PC-9 (cell line): ENCODE data around the gene TMEM164. TPM values are rescaled to one million over a fixed set of nuclear protein-coding genes. Genes with fewer than 3 reads are reported as not detected.

Experiments
- BruUV-seq: library from RNA; stranded (reverse); fragments of 400-500 nt; replicated peaks from 2 replicates; lab custom pipeline; 2021; lab: Mats Ljungman, UMichigan
- CTCF ChIA-PET: fragments of 300-600 bp; sonication (Branson Sonifier 250); formaldehyde crosslinking; loops from one replicate; lab custom pipeline; 2022; ENCODE audit warnings: antibody characterized with exemption; lab: Charles Lee
- POLR2A ChIA-PET: fragments of 300-600 bp; sonication (Branson Sonifier 250); formaldehyde crosslinking; loops from one replicate; lab custom pipeline; 2022; ENCODE audit warnings: antibody characterized with exemption; ENCODE audit not compliant: unreplicated experiment; lab: Charles Lee
- DNase-seq, 2 experiments: peaks; one replicate each; pipeline versions ENCODE4 v3.0.0 to v3.0.0-alpha.2; 2015 to 2022; ENCODE audit warnings: mixed read lengths in 1 of 2
- H2AFZ ChIP-seq: fragments of 200-600 bp; sonication (generic); 2 replicates; pipeline ENCODE4 v1.8.1; 2017; ENCODE audit warnings: antibody characterized with exemption
- H3F3A ChIP-seq: fragments of 200-600 bp; sonication (generic); 2 replicates; pipeline ENCODE4 v1.8.1; 2017; ENCODE audit warnings: antibody characterized with exemption, mild to moderate bottlenecking, low read depth; ENCODE audit not compliant: insufficient read depth
- H3K27ac ChIP-seq: fragments of 200-600 bp; sonication (generic); 2 replicates; pipeline ENCODE4 v1.6.1; 2016; ENCODE audit warnings: mixed run types
- H3K27me3 ChIP-seq: fragments of 200-600 bp; sonication (generic); 2 replicates; pipeline ENCODE4 v1.6.1; 2016; ENCODE audit warnings: low read depth, mixed run types; ENCODE audit not compliant: insufficient read depth
- H3K36me3 ChIP-seq: fragments of 200-600 bp; sonication (generic); 2 replicates; pipeline ENCODE4 v1.6.1; 2016; ENCODE audit warnings: low read depth, mixed run types
- H3K4me1 ChIP-seq: fragments of 200-600 bp; sonication (generic); replicated peaks from 2 replicates; pipeline ENCODE4 v1.6.1; 2016; ENCODE audit warnings: mixed run types; ENCODE audit not compliant: insufficient read depth
- H3K4me2 ChIP-seq: fragments of 200-600 bp; sonication (generic); 2 replicates; pipeline ENCODE4 v1.6.1; 2017; ENCODE audit warnings: mixed run types
- H3K4me3 ChIP-seq: fragments of 200-600 bp; sonication (generic); 2 replicates; pipeline ENCODE4 v1.6.1; 2016; ENCODE audit warnings: mixed run types
- H3K79me2 ChIP-seq: fragments of 200-600 bp; sonication (generic); 2 replicates; pipeline ENCODE4 v1.6.1; 2017; ENCODE audit warnings: low read depth, mixed run types
- H3K9me2 ChIP-seq: fragments of 200-600 bp; sonication (generic); 2 replicates; pipeline ENCODE4 v1.8.1; 2017; ENCODE audit warnings: mild to moderate bottlenecking; ENCODE audit not compliant: insufficient read depth
- H3K9me3 ChIP-seq: fragments of 200-600 bp; sonication (generic); 2 replicates; pipeline ENCODE4 v1.8.1; 2016; ENCODE audit warnings: low read depth; ENCODE audit not compliant: insufficient read depth
- H4K20me1 ChIP-seq: fragments of 200-600 bp; sonication (generic); 2 replicates; pipeline ENCODE4 v1.8.1; 2017; ENCODE audit not compliant: insufficient read depth
- EZH2 ChIP-seq: fragments of 200-600 bp; sonication (generic); IDR thresholded peaks from 2 replicates; pipeline ENCODE4 v1.8.0; 2017; ENCODE audit warnings: antibody characterized with exemption, low read depth
- intact Hi-C: fragments of 100-400 bp; cut with micrococcal nuclease; formaldehyde crosslinking; loops from one replicate; pipeline ENCODE4 v1.10.0; 2022; ENCODE audit not compliant: unreplicated experiment
- total RNA-seq: library from RNA; stranded (reverse); gene quantifications from 2 replicates; pipeline ENCODE4 v1.2.3, GENCODE V29; 2021
- TF ChIP-seq, protein P1 (sequence below): fragments of 200-600 bp; sonication (generic); conservative IDR thresholded peaks from 2 replicates; pipeline ENCODE4 v1.6.1; 2017; ENCODE audit warnings: mixed run types, antibody characterized with exemption, mild to moderate bottlenecking, moderate library complexity

The TMEM164 gene
- total RNA-seq, 1 experiment from 2014 or later, result 44.5 TPM

DNA sequence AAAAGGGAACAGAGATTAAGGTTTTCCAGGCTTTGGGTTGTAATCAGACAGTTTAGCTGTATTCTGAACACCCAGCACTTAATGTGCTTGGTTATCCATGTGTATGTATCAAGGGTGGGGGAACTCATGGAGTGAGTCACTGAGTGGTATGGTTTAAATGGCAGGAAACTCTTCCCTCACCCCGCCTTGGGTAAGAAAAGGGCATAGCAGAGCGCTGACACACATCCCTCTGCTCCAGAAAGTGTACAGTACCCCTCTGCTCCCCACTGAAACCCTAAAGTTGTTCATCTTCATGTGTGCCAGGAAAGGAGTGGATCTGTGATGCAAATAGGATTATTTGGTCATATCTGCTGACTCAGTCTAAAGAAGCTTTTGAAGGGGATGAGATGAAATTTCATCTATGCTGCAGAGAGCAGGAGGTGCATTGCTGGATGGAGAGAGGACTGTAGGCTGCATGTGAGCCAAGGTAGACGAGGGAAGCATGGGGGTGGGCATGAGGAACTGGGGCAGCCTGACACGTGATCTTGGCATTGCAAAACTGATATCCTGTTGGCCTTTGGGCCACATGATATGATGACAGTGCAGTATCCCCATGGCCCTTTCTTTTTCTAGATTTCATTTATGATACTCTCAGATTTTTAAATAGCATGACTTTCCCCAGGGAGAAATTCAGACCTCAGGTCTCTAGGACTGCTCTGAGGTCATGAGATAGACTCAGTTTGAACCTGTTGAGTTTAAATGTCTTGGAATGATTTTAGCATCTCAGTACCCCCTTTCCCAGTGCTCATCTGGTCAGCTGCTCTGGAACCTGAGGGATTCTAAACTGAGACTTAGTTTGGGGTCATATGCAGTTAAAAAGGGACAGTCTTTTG is 84.8 kb downstream of the TMEM164 start:
- peak overlapping the region; percentile 84 for H3K4me2 ChIP-seq
- peaks cover 51% of the 10 kb centered on the region for H3F3A ChIP-seq
- peak overlapping the region; percentile 99 for H3K27ac ChIP-seq
- 0 out of 2 replicates have a peak overlapping the region, but pooled peaks have one; percentile 48 for H2AFZ ChIP-seq
- peaks cover 55% of the 10 kb centered on the region for H3K4me1 ChIP-seq
- TF ChIP-seq, protein P1, sequence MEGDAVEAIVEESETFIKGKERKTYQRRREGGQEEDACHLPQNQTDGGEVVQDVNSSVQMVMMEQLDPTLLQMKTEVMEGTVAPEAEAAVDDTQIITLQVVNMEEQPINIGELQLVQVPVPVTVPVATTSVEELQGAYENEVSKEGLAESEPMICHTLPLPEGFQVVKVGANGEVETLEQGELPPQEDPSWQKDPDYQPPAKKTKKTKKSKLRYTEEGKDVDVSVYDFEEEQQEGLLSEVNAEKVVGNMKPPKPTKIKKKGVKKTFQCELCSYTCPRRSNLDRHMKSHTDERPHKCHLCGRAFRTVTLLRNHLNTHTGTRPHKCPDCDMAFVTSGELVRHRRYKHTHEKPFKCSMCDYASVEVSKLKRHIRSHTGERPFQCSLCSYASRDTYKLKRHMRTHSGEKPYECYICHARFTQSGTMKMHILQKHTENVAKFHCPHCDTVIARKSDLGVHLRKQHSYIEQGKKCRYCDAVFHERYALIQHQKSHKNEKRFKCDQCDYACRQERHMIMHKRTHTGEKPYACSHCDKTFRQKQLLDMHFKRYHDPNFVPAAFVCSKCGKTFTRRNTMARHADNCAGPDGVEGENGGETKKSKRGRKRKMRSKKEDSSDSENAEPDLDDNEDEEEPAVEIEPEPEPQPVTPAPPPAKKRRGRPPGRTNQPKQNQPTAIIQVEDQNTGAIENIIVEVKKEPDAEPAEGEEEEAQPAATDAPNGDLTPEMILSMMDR, result no peak
- TF ChIP-seq EZH2, result no peak
- H3K4me3 ChIP-seq, result peak overlapping the region; percentile 55
- CTCF ChIA-PET, result interaction anchor here (0.6 to 1.1 kb wide), 2 partner anchors 322 to 325 kb away, joined by 3 read pairs; no protein-coding TSS in a partner anchor
- H3K79me2 ChIP-seq, result peaks cover 35% of the 10 kb centered on the region
- H3K9me3 ChIP-seq, result no peaks in the 10 kb centered on the region
- POLR2A ChIA-PET, result interaction anchor here (0.6 to 0.9 kb wide), 3 partner anchors 28 to 1648 kb away, joined by 3 to 8 read pairs (median 6); no protein-coding TSS in a partner anchor
- H4K20me1 ChIP-seq, result no peaks in the 10 kb centered on the region
- no peaks in the 10 kb centered on the region; the same call in 1 of the 2 replicates for H3K36me3 ChIP-seq
- DNase-seq, result peak; percentile 69 to 98
- BruUV-seq, result TSS peak; percentile 65
- intact Hi-C loops, result loop anchor here (1.0 to 5.0 kb wide), 3 partner anchors 61 to 320 kb away; no protein-coding TSS in a partner anchor
- H3K27me3 ChIP-seq, result no peaks in the 10 kb centered on the region
- no peaks in the 10 kb centered on the region; the same call in 1 of the 2 replicates for H3K9me2 ChIP-seq

DNA sequence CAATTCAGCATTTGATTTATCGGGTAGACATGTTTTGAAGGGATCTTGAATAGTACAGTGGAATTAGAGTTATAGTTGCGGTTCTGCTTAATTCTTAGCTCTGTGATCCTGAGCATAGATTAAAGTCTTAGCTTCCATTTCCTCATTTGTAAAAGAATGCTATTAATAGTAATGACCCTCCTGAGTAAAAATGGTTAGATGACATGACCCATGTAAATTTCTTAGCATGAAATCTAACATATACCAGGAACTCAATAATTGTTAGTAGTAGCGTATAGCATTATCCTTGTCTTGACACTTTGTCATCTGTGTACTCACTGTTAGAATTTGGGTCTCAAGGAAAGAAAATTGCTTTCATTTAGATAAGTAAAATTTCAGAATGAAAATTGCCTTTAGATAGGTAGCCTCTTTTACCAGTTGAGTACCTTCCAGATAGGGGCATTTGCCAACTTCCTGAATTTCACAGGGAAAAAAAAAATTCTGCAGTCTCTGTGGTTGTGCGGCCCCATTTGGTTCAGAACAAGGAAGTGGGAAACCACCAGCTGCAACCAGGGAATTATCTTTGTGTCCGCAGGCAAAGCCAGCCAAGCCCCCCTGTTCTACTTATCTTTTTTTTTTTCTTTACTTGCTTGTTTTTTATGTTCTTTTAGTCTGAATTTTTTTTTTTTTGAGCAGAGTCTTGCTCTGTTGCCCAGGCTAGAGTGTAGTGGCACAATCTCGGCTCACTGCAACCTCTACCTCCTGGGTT is 86.9 kb downstream of the TMEM164 start:
- intact Hi-C loops, result loop anchor here (5.0 kb wide), 1 partner anchor 317 kb away; no protein-coding TSS in a partner anchor
- Histone ChIP-seq H3K79me2 (peaks cover 36% of the 10 kb centered on the region), H3K4me3 (0 out of 2 replicates have a peak overlapping the region, but pooled peaks have one; percentile 6), H3K4me2 (peak overlapping the region; percentile 84), H3F3A (peaks cover 51% of the 10 kb centered on the region), H2AFZ (no peak overlapping the region), H3K9me2 (no peaks in the 10 kb centered on the region; the same call in 1 of the 2 replicates), H3K27me3 (no peaks in the 10 kb centered on the region), H3K4me1 (peaks cover 53% of the 10 kb centered on the region), H3K9me3 (no peaks in the 10 kb centered on the region), H3K36me3 (no peaks in the 10 kb centered on the region; the same call in 1 of the 2 replicates), H4K20me1 (no peaks in the 10 kb centered on the region; the same call in 1 of the 2 replicates), H3K27ac (peak overlapping the region; percentile 99)
- ChIA-PET CTCF (interaction anchor here (0.6 kb wide), 1 partner anchor 56 kb away, joined by 3 read pairs; no protein-coding TSS in a partner anchor), POLR2A (no interaction called here)
- BruUV-seq, result no TSS peak
- no peak for TF ChIP-seq EZH2
- TF ChIP-seq, protein P1, result no peak
- no peak for DNase-seq

DNA sequence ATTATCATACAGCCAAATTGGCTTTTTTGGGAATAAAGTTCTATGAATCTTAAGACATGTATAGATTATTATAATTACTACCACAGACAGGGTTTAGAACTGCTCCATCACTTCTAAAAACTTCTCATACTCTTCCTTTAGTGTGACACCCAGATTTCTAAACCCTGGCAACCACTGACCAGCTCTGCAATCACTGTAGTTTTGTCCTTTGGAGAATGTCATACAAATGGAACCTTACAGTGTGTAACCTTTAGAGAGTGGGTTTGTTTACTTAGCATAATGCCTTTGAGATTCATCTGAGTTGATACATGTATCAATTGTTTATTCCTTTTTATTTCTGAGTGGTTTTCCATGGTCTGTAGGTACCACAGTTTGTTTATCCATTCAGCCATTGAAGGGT is 95.0 kb downstream of the TMEM164 start:
- CTCF ChIA-PET, result no interaction called here

More for the DNA sequence above, 95.0 kb downstream of the TMEM164 start:
- Histone ChIP-seq H3K9me3 (no peaks in the 10 kb centered on the region), H3K36me3 (no peaks in the 10 kb centered on the region), H3K79me2 (peaks cover 21% of the 10 kb centered on the region; the same call in 1 of the 2 replicates), H3K4me3 (no peak overlapping the region), H3F3A (no peaks in the 10 kb centered on the region), H3K27ac (peak overlapping the region; percentile 9; the same call in 1 of the 2 replicates), H3K27me3 (no peaks in the 10 kb centered on the region), H3K4me1 (no peaks in the 10 kb centered on the region), H4K20me1 (no peaks in the 10 kb centered on the region; the same call in 1 of the 2 replicates), H3K4me2 (no peak overlapping the region), H3K9me2 (0 out of 2 replicates have a peak, but pooled peaks cover 3% of the 10 kb centered on the region), H2AFZ (no peak overlapping the region)
- POLR2A ChIA-PET, result no interaction called here
- TF ChIP-seq EZH2, result no peak
- TF ChIP-seq, protein P1, result no peak
- no peak for DNase-seq
- no TSS peak for BruUV-seq
- intact Hi-C loops, result no loop called here
